NCI-H1105 treated with DMSO at 0.1 percent for 48 hours (cell line): ENCODE measurements around the gene CCDC15.
"Not testable (repeated sequence)": the region's sequence is repeated elsewhere in the genome, so short reads cannot be mapped to it uniquely, and the experiment has no call there.

Experiments used
- DNase-seq: peaks from one replicate; lab custom pipeline; 2025; lab: John Stamatoyannopoulos, UW

CCDC15 gene

DNA sequence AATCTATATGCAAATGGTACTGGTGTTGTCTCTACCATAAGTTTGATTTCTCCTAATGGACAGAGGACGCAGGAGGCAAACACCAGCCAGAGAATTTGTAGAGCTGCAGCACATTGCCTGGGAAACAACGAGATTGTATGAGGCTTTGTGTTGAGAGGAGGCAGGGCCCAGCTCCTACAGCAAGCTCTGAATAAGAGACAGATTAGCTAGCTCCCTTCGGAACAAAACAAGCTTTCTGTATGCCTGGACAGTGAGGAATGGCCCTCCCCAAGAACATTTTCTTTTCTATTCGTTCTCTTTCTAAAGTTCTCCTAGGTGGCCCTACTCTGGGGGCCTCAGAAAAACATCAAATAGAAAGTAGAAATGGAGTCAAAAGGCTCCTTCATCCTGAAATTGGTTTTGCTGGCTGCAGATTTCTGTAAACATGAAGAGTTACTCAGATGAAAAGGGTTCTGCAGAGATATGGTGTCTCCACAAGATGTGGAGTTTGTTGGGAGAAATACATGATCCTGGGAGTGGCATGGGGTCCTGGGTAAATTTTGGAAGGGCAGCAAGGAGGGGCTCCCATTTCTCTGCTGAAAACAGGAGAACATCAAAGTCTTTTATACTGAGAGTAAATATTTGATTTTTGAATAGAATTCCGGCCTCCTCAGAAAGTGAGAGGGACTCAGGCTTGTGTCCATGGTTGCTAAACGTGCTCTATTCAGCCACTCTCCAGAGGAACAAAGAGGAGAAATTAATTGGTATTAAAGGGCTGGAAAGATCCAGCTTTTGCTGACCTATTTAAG, 11.3 kb upstream of the CCDC15 start:
- DNase-seq = no peak

DNA sequence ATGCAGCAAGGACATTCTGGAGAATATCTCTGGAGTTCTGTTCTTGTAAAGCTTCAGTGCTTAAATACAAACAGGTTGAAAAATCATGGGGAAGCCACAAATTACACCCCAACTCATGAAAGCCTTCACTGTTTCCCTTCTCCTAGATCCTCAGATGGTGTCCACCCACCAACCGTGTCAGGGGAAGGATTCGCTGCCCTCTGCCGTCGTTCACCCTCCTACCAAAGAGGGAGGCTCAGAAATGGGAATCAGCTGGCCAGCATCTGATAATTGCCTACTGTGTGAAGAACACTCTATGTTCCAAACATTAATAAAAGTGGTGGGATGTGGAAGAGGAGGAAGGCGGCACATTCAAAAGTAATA, 10.8 kb upstream of the CCDC15 start:
- DNase-seq = no peak

DNA sequence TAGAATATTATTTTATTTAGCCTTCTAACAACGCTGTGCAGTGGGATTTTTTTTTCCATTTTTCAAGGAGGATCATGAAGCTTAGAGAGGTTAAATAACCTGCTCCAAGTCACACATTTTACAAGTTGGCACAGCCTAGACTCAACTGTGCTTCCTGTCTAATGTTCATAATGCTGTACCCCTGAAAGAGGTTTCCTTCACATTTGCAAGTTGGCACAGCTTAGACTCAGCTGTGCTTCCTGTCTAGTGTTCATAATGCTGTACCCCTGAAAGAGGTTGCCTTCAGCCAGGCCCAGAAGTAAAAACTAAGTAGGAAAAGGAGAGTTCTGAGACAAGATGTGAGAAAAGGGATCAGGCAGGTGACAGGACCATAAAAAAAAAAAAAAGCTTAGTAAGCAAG, 10.3 kb upstream of the CCDC15 start:
- no peak for DNase-seq

DNA sequence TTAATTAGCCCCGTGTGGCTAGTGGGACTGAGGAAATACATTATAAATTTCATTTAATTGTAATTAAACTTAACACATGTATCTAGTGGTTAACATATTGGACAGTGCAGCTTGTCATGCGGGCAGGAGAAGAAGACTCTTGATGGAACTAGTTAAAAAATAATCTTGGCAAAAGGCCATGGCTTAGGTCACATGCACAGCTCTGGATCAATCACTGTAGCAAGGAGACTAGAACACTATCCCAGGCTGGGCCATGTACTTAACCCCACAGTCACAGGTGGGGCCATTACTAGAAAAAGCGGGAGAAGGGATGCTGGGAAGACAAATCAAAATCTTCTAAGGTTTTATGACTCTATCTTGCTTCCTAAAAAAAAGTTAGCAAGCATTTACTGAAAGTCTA, 9.4 kb upstream of the CCDC15 start:
- peak; percentile 7 for DNase-seq

DNA sequence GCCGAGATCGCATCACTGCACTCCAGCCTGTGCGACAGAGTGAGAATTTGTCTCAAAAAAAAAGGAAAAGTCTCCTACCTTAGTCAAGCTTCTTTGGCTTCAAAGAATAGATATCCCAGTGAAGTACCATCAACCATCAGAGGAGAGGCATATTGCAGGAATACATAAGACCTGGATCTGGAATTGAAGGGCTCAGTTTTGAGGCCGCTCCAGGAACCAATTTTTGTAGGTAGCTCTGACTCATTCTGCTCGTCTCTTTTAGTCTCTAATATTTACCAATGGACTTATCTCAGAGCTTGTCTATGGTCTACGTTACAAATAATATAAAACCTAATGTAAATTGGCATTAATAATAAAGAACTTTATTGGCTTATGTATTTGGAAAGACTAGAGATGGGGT, 8.2 kb upstream of the CCDC15 start:
- DNase-seq = no peak

DNA sequence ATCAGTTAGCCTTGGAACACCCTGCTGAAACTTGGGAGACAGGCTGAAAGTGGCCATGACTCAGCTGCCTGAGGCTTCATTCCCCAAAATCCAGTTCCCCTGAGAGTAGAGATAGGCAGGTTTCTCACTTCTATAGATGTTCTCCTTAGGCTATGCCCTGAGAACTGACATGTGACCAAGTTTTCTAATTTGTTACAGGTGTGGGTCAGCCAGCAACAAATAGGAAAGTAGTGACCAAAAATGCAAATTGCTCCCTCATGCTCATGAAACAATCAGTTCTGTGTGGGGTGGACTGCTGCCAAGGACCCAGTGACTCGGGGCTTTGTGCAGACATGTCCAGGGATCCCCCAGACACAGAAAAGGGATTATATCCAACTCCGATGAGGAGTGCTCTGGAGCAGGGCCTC, 7.3 kb upstream of the CCDC15 start:
- DNase-seq = no peak

DNA sequence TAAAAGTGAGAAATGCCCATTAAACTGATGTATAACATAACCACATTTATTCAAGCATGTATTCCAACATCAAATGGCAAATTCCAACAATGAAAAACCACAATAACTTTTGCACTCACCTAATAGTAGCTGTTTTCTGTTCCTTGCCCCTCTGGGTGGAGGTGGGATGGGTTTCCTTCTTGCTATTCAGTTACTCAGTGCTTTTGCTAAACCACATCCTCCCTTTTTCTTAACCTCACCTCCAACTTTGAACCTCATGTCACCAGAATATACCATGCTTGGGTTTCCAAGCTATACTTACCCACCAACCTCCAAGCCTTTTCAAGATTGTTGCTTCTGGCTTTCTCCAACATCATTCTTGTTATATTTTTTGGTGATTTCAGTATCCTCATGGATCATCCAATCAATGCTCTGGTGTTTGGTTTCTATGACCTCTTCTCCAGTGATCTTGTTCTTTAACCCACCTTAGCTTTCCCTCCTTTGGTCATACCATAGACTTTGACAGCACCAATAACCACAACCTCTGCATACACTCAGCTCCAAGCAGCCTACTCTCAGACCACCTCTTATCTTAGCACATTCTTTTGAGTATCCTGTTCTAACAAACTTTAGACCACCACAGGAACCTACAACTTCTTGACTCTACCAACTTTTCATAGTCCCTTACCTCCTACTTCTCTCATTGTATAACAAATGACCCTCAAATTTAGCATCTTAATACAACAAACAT, 3.2 kb upstream of the CCDC15 start:
- no peak for DNase-seq

DNA sequence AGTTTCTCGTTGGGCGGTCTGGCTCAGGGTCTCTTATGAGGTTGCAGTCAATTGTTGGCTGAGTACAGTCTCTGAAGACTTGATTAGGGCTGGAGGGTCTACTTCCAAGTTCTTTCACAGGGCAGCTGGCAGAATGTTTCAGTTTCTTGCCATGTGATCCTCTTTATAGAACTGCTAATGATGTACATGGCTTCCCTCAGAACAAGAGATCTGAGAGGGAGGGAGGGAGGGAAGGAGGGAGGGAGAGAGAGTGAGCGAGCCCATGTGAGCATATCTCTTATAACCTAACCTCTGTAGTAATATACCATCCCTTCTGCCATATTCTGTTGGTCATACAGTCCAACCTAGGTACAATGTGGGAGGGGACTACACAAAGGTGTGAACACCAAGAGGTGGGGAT, 2.7 kb upstream of the CCDC15 start:
- no peak for DNase-seq

DNA sequence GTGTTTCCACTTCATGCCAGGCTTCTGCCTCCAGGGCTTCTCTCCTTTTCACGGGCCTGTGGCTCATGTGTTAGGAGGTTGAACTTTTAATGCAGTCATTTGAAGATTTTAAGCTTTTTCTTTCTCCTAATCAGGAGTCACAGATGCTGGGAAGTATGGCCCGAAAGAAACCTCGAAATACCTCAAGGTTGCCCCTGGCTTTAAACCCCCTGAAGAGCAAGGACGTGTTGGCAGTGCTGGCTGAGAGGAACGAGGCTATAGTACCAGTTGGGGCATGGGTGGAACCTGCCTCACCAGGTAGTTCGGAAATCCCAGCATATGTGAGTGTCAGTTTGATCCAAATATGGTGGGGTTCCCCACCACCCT, 571 bp downstream of the CCDC15 start:
- peak; percentile 55 for DNase-seq

DNA sequence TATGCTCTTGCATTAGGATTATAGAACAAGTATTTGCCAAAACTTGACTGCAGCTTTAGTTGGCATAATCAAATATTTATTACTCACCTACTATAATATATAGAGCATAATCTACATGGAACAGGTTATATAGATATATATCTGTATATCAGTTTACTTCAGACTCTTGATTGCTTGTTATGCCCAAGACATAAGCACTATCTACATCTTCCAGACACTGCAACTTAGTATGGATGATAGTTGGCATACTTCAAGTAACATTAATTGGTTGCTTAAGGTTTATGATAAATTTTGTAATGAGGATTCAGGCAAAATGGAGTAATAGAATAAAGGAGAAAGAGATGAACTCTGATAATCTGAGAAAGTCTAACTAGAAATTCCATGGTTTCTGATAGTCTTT, 1.0 kb downstream of the CCDC15 start:
- no peak for DNase-seq

DNA sequence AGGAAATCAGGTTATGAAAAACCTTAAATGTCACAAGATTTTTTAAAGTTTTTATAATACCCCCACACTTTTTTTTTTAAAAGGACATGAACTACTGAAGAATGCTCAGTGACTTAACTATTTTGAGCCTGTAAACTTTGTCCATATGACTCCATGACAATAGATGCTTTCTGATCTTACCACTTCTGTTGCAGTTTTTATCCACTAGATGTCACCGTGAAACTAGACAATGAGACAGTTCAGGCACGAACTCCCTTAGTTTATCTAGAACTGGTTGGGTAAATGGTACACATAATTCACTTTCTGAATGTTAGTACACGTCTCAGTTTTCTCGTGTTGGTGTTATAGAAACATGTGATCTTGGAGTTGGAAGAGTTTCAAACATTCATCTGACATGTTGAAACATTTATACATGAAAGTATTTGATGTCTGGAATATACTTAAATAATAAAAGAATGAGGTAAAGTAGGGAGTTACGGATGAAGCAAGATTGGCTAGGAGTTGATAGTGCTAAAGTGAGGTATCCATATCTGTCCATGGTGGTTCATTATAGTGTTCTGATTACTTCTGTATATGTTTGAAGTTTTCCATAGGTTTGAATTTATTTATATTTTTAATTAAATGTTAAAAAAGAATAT, 8.1 kb downstream of the CCDC15 start:
- DNase-seq = peak; percentile 77

DNA sequence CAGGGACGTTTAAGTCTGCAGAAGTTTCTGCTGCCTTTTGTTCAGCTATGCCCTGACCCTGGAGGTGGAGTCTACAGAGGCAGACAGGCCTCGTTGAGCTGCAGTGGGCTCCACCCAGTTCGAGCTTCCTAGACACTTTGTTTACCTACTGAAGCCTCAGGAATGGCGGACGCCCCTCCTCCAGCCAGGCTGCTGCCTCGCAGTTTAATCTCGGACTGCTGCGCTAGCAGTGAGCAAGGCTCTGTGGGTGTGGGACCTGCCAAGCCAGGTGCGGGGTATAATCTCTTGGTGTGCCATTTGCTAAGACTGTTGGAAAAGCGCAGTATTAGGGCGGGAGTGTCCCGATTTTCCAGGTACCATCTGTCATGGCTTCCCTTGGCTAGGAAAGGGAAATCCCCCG, 14.2 kb downstream of the CCDC15 start:
- not testable (repeated sequence) for DNase-seq

DNA sequence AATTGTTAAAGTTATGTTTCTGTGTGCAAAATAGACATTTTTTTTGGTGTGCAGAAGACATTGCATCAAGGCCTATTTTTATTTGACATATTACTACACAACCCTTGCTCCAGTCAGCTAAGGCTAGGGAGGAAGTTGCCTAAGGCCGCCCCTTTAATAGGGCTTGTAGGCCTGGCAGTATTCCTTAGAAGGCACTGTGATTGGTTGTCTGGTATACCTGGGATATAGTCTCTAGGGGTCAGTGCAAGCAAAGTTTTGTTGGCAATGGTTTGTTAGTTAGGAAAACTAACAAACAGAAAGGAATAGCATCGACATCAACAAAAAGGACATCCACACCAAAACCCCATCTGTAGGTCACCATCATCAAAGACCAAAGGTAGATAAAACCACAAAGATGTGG, 16.9 kb downstream of the CCDC15 start:
- DNase-seq = no peak

DNA sequence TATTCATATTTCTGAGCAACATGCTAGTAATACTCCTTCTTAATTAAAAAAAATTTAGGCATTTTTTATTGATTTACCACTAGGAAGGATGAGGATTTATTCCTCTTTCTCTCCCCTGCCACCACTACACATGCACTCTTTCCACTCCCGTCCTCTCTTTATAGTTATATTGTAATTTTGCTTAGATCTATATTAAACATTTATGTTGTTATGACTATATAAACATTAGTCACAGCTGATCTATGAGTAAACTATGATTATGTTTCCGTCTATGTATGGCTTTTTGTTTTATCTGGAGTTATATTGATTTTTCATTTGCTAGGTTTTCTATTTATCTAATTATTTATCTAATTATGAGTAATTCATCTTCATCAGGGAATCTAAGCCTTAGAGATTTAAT, 17.8 kb downstream of the CCDC15 start:
- no peak for DNase-seq

DNA sequence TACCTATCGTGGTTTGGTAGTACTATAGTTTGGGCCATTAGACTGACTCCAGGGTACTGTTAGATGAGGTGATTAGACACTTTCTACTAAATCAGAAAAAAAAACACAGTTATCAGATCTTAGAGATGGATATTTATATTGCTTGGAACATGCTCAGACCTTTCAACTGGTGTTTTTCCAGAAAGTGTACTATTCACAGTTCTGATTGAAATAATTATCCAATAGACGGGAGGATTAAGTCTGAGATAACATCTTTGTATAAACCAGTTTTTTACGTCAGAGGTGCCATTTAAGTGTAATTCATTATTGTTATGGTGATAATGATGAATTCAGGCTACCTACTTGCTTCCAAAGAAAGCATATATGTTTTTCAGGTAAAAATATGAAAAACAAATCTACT, 22.5 kb downstream of the CCDC15 start:
- no peak for DNase-seq

DNA sequence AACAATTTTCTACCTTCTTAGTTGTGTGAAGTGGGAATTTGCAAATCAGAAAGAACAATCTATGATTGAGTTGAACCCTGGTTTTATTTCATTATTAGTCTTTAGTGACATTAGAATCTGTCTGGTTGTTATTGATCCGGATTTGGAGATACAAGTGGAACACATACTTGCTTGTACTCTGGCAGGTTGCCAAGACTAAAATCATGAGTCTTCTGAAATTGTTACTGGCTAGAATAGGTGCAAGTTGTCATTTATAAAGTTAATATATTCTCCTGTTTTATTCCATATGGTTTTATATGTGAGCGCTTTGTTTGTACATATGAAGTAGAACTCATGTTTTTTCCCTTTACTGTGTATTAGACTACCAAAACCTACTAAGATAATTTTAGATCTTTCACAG, 23.0 kb downstream of the CCDC15 start:
- peak; percentile 11 for DNase-seq

DNA sequence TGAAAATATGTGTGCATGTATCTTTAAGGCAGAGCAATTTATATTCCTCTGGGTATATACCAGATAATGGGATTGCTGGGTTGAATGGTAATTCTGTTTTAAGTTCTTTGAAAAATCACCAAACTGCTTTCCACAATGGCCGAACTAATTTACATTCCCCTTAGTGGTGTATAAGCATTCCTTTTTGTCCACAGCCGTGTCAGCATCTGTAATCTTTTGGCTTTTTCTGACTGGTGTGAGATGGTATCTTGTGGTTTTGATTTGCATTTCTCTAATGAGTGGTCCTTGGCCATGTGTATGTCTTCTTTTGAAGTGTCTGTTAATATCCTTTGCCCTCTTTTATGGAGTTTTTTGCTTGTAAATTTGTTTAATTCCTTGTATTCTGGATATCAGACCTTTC, 24.3 kb downstream of the CCDC15 start:
- no peak for DNase-seq

DNA sequence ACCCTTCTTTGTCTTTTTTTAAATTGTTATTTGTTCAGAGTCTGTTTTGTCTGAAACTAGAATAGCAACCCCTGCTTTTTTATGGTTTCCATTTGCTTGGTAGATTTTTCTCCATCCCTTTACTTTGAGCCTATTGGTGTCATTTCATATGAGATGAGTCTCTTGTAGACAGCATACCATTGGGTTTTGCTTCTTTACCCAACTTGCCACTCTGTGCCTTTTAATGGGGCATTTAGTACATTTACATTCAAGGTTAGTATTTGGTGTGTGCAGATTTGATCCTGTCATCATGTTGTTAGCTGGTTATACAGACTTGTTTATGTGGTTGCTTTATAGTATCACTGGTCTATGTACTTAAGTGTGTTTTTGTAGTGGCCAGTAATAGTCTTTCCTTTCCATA, 28.0 kb downstream of the CCDC15 start:
- no peak for DNase-seq

DNA sequence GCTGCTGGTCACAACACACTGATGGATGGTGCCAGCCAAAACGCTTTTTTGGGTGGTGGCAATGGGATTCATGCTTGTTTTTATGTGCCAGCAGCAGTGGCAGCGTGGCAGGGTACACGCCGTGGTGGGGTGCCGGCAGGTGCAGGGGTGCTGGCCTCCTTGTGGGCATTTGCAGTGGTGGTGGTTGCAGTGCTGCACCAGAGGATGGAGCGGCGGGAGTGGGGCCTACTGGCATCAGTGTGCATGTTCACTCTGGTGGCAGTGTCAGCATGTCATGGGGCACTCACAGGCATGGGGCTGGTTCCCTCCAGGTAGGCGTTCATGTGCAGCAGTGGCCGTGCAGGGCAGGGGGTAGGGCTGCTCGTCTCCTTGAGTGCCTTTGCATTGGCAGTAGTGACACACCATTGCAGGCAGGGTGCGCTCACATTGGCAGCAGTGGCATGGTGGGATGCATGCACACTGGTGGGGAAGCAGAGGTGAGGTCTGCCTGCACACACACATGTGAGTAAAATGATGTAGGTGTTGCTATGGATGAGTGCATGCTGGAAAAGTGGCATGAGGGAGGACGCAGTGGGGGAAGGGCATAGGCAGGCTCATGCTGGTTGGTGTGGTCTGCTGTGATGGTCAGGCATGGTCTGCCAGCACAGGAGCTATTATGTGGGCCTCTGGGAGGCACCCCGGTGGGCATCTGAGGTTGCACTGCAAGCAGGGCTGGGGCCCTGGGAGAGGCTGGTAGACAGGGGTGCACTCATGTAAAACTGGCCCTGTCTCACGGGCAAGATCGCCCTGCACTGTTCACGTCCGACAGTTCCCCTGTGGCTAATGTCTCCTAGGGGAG, 29.9 kb downstream of the CCDC15 start:
- DNase-seq = no peak

DNA sequence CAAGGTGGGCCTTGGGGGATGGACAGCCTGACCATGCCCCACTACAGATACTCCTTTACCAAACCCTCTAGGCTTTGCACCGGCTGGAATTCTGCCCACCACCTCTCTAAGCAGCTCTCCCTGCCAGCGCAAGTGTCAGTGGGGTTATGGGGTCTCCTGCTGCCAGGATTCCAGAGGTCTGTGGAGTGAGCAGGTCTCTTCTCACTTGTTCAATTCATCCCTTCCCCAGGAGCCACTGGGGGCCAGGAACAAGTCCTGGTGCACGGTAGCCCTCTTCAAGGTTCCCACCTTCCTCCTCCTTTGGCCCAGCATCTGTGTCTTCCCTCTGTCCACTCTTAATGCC, 30.5 kb downstream of the CCDC15 start:
- DNase-seq = no peak

DNA sequence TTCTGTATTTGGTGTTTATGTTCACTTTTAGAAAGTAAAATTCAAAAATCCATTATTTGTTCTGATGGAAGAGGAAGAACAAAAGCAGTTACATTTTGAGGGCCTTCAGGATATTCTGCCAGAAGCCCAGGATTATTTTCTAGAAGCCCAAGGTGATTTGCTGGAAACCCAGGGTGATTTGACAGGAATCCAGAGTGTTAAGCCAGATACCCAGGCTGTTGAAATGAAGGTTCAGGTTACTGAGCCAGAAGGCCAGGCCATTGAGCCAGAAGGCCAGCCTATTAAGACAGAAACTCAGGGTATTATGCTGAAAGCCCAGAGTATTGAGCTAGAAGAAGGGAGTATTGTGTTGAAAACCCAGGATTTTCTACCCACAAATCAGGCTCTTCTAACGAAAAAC, 33.1 kb downstream of the CCDC15 start:
- no peak for DNase-seq

DNA sequence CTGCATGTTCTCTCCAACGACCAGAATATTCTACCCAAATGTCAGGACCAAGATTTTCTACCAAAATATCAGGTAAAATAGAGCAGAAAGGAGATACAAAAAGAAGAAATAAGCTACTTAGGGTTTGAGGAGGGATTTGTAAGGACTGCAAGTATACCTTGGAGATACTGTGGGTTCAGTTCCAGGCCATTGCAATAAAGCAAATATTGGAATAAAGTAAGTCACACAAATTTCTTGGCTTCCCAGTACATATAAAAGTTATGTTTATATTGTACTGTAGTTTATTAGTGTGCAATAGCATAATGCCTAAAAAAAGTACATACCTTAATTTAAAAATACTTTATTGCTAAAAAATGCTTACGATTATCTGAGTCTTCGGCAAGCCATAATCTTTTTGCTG, 34.1 kb downstream of the CCDC15 start:
- no peak for DNase-seq
